ENCODE data around the gene GNA12.

The GNA12 gene

GRCh38 chr7:2803755-2804154, 40.4 kb downstream of the GNA12 start:
- DNase-seq (ENCODE audit: low read depth in 2 of 2), result no peak

- DNase-seq (ENCODE audit: low read depth in 2 of 2), result no peak
Observed at GRCh38 chr7:2803342-2803692, 40.8 kb downstream of the GNA12 start.

GRCh38 chr7:2802504-2803341, 41.4 kb downstream of the GNA12 start:
- DNase-seq (ENCODE audit: low read depth in 2 of 2), result no peak

GRCh38 chr7:2802101-2802500, 42.0 kb downstream of the GNA12 start:
- DNase-seq (ENCODE audit: low read depth in 2 of 2), result no peak

GRCh38 chr7:2800931-2801688, 43.0 kb downstream of the GNA12 start:
- DNase-seq (ENCODE audit: low read depth in 2 of 2), result no peak

GRCh38 chr7:2800220-2800930, 43.7 kb downstream of the GNA12 start:
- no peak for DNase-seq (ENCODE audit: low read depth in 2 of 2)

- no peak for DNase-seq (ENCODE audit: low read depth in 2 of 2)
Observed at GRCh38 chr7:2799253-2799652, 44.9 kb downstream of the GNA12 start.

GRCh38 chr7:2798669-2799068, 45.4 kb downstream of the GNA12 start:
- no peak for DNase-seq (ENCODE audit: low read depth in 2 of 2)

- no peak for DNase-seq (ENCODE audit: low read depth in 2 of 2)
Observed at GRCh38 chr7:2796358-2797352, 47.5 kb downstream of the GNA12 start.

GRCh38 chr7:2795906-2796305, 48.2 kb downstream of the GNA12 start:
- DNase-seq (ENCODE audit: low read depth in 2 of 2), result no peak

- DNase-seq (ENCODE audit: low read depth in 2 of 2), result no peak
Observed at GRCh38 chr7:2794836-2795636, 49.1 kb downstream of the GNA12 start.

GRCh38 chr7:2792856-2793487, 51.1 kb downstream of the GNA12 start:
- no peak for DNase-seq (ENCODE audit: low read depth in 2 of 2)

- no peak for DNase-seq (ENCODE audit: low read depth in 2 of 2)
Observed at GRCh38 chr7:2792235-2792634, 51.9 kb downstream of the GNA12 start.

- no peak for DNase-seq (ENCODE audit: low read depth in 2 of 2)
Observed at GRCh38 chr7:2791390-2791789, 52.7 kb downstream of the GNA12 start.

- DNase-seq (ENCODE audit: low read depth in 2 of 2), result no peak
Observed at GRCh38 chr7:2787251-2787951, 56.7 kb downstream of the GNA12 start.

- DNase-seq (ENCODE audit: low read depth in 2 of 2), result no peak
Observed at GRCh38 chr7:2786607-2787116, 57.4 kb downstream of the GNA12 start.

GRCh38 chr7:2785071-2785500, 59.0 kb downstream of the GNA12 start:
- no peak for DNase-seq (ENCODE audit: low read depth in 2 of 2)

GRCh38 chr7:2782565-2782964, 61.5 kb downstream of the GNA12 start:
- DNase-seq (ENCODE audit: low read depth in 2 of 2), result no peak

- no peak for DNase-seq (ENCODE audit: low read depth in 2 of 2)
Observed at GRCh38 chr7:2782121-2782520, 62.0 kb downstream of the GNA12 start.
